Measurements from ENCODE around the gene RIMBP3C.
"Not testable (repeated sequence)": the region's sequence is repeated elsewhere in the genome, so short reads cannot be mapped to it uniquely, and the experiment has no call there.

- not testable (repeated sequence) for TF ChIP-seq CTCF (IDR thresholded peaks at IDR 0.05; ENCODE audit: low read depth, low read length, poor library complexity, severe bottlenecking); EZH2phosphoT487 (IDR thresholded peaks at IDR 0.05; ENCODE audit: borderline replicate concordance, low read length)
Observed at GRCh38 chr22:21499623-21500506, 51.4 kb downstream of the RIMBP3C start.
